HCT116 (cell line): ENCODE results near the gene SLC38A9. TPM values are rescaled to one million over a fixed set of nuclear protein-coding genes. Genes with fewer than 3 reads are reported as not detected.

Experiments
- ATAC-seq: fragments of 200-7000 bp; cut with Tn5 transposase; 2 replicates; pipeline ENCODE4 v1.9.1; 2020; ENCODE audit warnings: mild to moderate bottlenecking, moderate library complexity
- BruUV-seq: library from RNA; stranded (reverse); fragments of 400-500 nt; replicated peaks from 2 replicates; lab custom pipeline; 2021; lab: Mats Ljungman, UMichigan
- CTCF ChIA-PET: fragments of 300-600 bp; sonication (Branson Sonifier 250); formaldehyde crosslinking; loops from one replicate; lab custom pipeline; 2021; ENCODE audit warnings: antibody characterized with exemption; lab: Charles Lee
- POLR2A ChIA-PET: fragments of 300-600, 350-600 bp; sonication (Branson Sonifier 250); formaldehyde crosslinking; loops from one replicate; lab custom pipeline; 2021; ENCODE audit warnings: antibody characterized with exemption; lab: Charles Lee
- RAD21 ChIA-PET, 2 experiments: fragments of 300-600 bp; sonication (Branson Sonifier 250); formaldehyde crosslinking; loops; one replicate each; lab custom pipeline; 2023; ENCODE audit warnings: low total read pairs in 2 of 2; ENCODE audit not compliant: uncharacterized antibody in 2 of 2, unreplicated experiment in 2 of 2, low non-redundant PET in 1 of 2; lab: Charles Lee
- DNase-seq: peaks from one replicate; pipeline ENCODE4 v3.0.0-alpha.2; 2010; ENCODE audit warnings: low read depth, low spot score
- H2AFZ ChIP-seq: fragments of 200-600 bp; shearing (Covaris generic), sonication (generic); 2 replicates; pipeline ENCODE4 v1.6.1; 2017; ENCODE audit warnings: low read depth, mixed run types, mixed read lengths, antibody characterized with exemption, low read length; ENCODE audit not compliant: poor library complexity, severe bottlenecking
- H3K27ac ChIP-seq: 2 replicates; pipeline ENCODE4 v1.5.1; 2012; ENCODE audit warnings: low read depth, low read length
- H3K27me3 ChIP-seq: fragments of 200-600 bp; sonication (generic); 2 replicates; pipeline ENCODE4 v1.6.1; 2016; ENCODE audit warnings: mixed run types, low read length, mixed read lengths; ENCODE audit not compliant: insufficient read depth
- H3K36me3 ChIP-seq, 2 experiments: fragments of 200-500 bp in 1 of 2; fragments of 200-600 bp in 1 of 2; sonication (Bioruptor generic) in 1 of 2; sonication (generic) in 1 of 2; 2 replicates each; pipeline versions ENCODE4 v1.5.1 to v1.6.1; 2014 to 2016; ENCODE audit warnings: low read length in 2 of 2, inconsistent platforms in 1 of 2, mixed read lengths in 1 of 2, mixed run types in 1 of 2; ENCODE audit not compliant: insufficient read depth in 2 of 2, control insufficient read depth in 1 of 2
- H3K4me1 ChIP-seq, 2 experiments: fragments of 200-600 bp in 1 of 2; sonication (generic) in 1 of 2; 2 replicates each; pipeline versions ENCODE4 v1.5.1 to v1.6.1; 2012 to 2017; ENCODE audit warnings: low read length in 2 of 2, inconsistent platforms in 1 of 2, mild to moderate bottlenecking in 1 of 2, mixed read lengths in 1 of 2, mixed run types in 1 of 2, moderate library complexity in 1 of 2; ENCODE audit not compliant: insufficient read depth in 2 of 2, control insufficient read depth in 1 of 2
- H3K4me2 ChIP-seq: fragments of 200-600 bp; sonication (generic); 2 replicates; pipeline ENCODE4 v1.6.1; 2017; ENCODE audit warnings: mixed run types, low read length, mixed read lengths
- H3K4me3 ChIP-seq, 2 experiments: fragments of 200-600 bp in 1 of 2; sonication (generic) in 1 of 2; replicated peaks in 1 of 2; 2 replicates each; pipeline ENCODE4 v1.5.1; 2011 to 2016; ENCODE audit warnings: low read length in 2 of 2, control low read depth in 1 of 2, low read depth in 1 of 2, mild to moderate bottlenecking in 1 of 2, mixed read lengths in 1 of 2, mixed run types in 1 of 2
- H3K79me2 ChIP-seq: fragments of 200-600 bp; sonication (generic); 2 replicates; pipeline ENCODE4 v1.6.1; 2017; ENCODE audit warnings: mild to moderate bottlenecking, mixed run types, low read length, moderate library complexity, mixed read lengths; ENCODE audit not compliant: insufficient read depth
- H3K9ac ChIP-seq: fragments of 200-600 bp; sonication (generic); 2 replicates; pipeline ENCODE4 v1.6.1; 2016; ENCODE audit warnings: low read length, mixed read lengths
- H3K9me2 ChIP-seq: fragments of 200-600 bp; sonication (generic), shearing (Covaris generic); 2 replicates; pipeline ENCODE4 v1.6.1; 2017; ENCODE audit warnings: mixed run types, mild to moderate bottlenecking, moderate library complexity; ENCODE audit not compliant: insufficient read depth
- H3K9me3 ChIP-seq, 2 experiments: fragments of 200-500 bp in 1 of 2; fragments of 200-600 bp in 1 of 2; sonication (Bioruptor generic) in 1 of 2; sonication (generic) in 1 of 2; 2 replicates each; pipeline ENCODE4 v1.6.1; 2014 to 2017; ENCODE audit warnings: low read length in 2 of 2, mixed read lengths in 2 of 2, inconsistent platforms in 1 of 2, low read depth in 1 of 2, mild to moderate bottlenecking in 1 of 2, mixed run types in 1 of 2, moderate library complexity in 1 of 2; ENCODE audit not compliant: control insufficient read depth in 1 of 2, insufficient read depth in 1 of 2
- H4K20me1 ChIP-seq: fragments of 200-600 bp; sonication (generic), shearing (Covaris generic); 2 replicates; pipeline ENCODE4 v1.6.1; 2017; ENCODE audit warnings: mixed run types, mild to moderate bottlenecking, moderate library complexity; ENCODE audit not compliant: insufficient read depth
- CBX3 ChIP-seq: IDR thresholded peaks from 2 replicates; pipeline ENCODE4 v1.6.1; 2012; ENCODE audit warnings: low read depth
- CEBPB ChIP-seq: IDR thresholded peaks from 2 replicates; pipeline ENCODE4 v1.6.1; 2012; ENCODE audit warnings: low read depth
- JUND ChIP-seq: IDR thresholded peaks from 2 replicates; pipeline ENCODE4 v1.6.1; 2012
- POLR2A ChIP-seq: IDR thresholded peaks from 2 replicates; pipeline ENCODE4 v1.7.0; 2011; ENCODE audit warnings: borderline replicate concordance; ENCODE audit not compliant: insufficient read depth, insufficient read length; ENCODE audit errors: extremely low read depth
- POLR2AphosphoS5 ChIP-seq: IDR thresholded peaks from 2 replicates; pipeline ENCODE4 v1.6.1; 2011; ENCODE audit warnings: mild to moderate bottlenecking, low read depth, low read length, moderate library complexity
- SP1 ChIP-seq: IDR thresholded peaks from 2 replicates; pipeline ENCODE4 v1.6.1; 2012; ENCODE audit warnings: low read depth
- TCF7L2 ChIP-seq: IDR thresholded peaks from 2 replicates; pipeline ENCODE4 v1.7.0; 2011; ENCODE audit warnings: borderline replicate concordance, inconsistent platforms; ENCODE audit not compliant: insufficient read depth, insufficient read length; ENCODE audit errors: extremely low read depth
- intact Hi-C: fragments of 100-400 bp; cut with micrococcal nuclease; formaldehyde crosslinking; loops from 2 replicates; pipeline ENCODE4 v1.10.0; 2022
- total RNA-seq: library from RNA; stranded (reverse); gene quantifications from one replicate; pipeline ENCODE4 v1.2.1, GENCODE V29; 2021; ENCODE audit not compliant: unreplicated experiment
- TF ChIP-seq, protein P1 (sequence below): IDR thresholded peaks from 2 replicates; pipeline ENCODE4 v1.6.1; 2012
- TF ChIP-seq, protein P2 (sequence below): IDR thresholded peaks from 2 replicates; pipeline ENCODE4 v1.6.1; 2012; ENCODE audit warnings: low read depth

The SLC38A9 gene
- total RNA-seq, 1 experiment from 2014 or later = 12.6 TPM

DNA sequence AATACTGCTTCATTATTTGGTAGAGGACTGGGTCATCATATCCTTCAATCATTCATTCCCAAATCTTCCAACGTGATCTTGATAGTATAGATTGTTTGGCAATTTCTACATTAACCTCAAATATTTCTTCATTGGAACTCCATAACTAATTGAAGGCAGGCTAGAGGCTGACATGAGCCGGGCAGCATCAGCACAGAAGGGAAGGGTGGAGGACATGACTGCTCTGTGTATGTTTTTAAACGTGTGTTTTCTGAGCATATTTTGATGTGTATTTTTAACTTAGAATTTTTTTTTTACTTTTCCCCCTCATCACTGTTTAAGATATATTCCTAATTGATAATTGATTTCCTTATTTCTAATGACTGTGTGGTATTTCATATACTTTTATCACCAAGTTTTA, 38.4 kb upstream of the SLC38A9 start:
- Histone ChIP-seq H3K9me3 (no peaks in the 10 kb centered on the region), H3K27me3 (no peaks in the 10 kb centered on the region), H3K9me2 (no peaks in the 10 kb centered on the region), H4K20me1 (no peaks in the 10 kb centered on the region), H3K27ac (no peak overlapping the region), H3K79me2 (no peaks in the 10 kb centered on the region), H3K36me3 (no peaks in the 10 kb centered on the region), H3K4me3 (no peak overlapping the region), H3K9ac (no peak overlapping the region), H3K4me1 (no peaks in the 10 kb centered on the region), H3K4me2 (no peak overlapping the region), H2AFZ (no peak overlapping the region)
- TF ChIP-seq CEBPB (no peak), POLR2A (no peak), JUND (no peak), TCF7L2 (no peak), CBX3 (no peak), SP1 (no peak), POLR2AphosphoS5 (no peak)
- TF ChIP-seq, protein P1, sequence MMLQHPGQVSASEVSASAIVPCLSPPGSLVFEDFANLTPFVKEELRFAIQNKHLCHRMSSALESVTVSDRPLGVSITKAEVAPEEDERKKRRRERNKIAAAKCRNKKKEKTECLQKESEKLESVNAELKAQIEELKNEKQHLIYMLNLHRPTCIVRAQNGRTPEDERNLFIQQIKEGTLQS = no peak
- TF ChIP-seq, protein P2, sequence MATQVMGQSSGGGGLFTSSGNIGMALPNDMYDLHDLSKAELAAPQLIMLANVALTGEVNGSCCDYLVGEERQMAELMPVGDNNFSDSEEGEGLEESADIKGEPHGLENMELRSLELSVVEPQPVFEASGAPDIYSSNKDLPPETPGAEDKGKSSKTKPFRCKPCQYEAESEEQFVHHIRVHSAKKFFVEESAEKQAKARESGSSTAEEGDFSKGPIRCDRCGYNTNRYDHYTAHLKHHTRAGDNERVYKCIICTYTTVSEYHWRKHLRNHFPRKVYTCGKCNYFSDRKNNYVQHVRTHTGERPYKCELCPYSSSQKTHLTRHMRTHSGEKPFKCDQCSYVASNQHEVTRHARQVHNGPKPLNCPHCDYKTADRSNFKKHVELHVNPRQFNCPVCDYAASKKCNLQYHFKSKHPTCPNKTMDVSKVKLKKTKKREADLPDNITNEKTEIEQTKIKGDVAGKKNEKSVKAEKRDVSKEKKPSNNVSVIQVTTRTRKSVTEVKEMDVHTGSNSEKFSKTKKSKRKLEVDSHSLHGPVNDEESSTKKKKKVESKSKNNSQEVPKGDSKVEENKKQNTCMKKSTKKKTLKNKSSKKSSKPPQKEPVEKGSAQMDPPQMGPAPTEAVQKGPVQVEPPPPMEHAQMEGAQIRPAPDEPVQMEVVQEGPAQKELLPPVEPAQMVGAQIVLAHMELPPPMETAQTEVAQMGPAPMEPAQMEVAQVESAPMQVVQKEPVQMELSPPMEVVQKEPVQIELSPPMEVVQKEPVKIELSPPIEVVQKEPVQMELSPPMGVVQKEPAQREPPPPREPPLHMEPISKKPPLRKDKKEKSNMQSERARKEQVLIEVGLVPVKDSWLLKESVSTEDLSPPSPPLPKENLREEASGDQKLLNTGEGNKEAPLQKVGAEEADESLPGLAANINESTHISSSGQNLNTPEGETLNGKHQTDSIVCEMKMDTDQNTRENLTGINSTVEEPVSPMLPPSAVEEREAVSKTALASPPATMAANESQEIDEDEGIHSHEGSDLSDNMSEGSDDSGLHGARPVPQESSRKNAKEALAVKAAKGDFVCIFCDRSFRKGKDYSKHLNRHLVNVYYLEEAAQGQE = no peak
- ChIA-PET POLR2A (no interaction called here), RAD21 (no interaction called here), CTCF (no interaction called here)
- intact Hi-C loops = no loop called here
- BruUV-seq = no TSS peak
- no peak for ATAC-seq
- DNase-seq = no peak
